HepG2 (cell line): Measurements from ENCODE around the gene NCMAP. TPM values are rescaled to one million over a fixed set of nuclear protein-coding genes. Genes with fewer than 3 reads are reported as not detected.

Experiments
- ARID2 ChIP-seq: sonication (generic); formaldehyde crosslinking; IDR thresholded peaks from 2 replicates; pipeline ENCODE4 v1.8.1; 2022; ENCODE audit warnings: mild to moderate bottlenecking, missing genetic modification reagents, borderline replicate concordance
- CREB1 ChIP-seq, 2 experiments: fragments of 450-650 bp in 1 of 2; IDR thresholded peaks; 2 replicates each; pipeline ENCODE4 v1.6.1; 2016 to 2017; ENCODE audit warnings: control low read depth in 1 of 2, mild to moderate bottlenecking in 1 of 2, missing compliant biosample characterization in 1 of 2, missing genetic modification characterization in 1 of 2
- ELF3 ChIP-seq: IDR thresholded peaks from 2 replicates; pipeline ENCODE4 v1.6.1; 2016; ENCODE audit warnings: missing genetic modification reagents, missing compliant biosample characterization
- HNRNPK ChIP-seq: fragments of 200-400 bp; formaldehyde crosslinking; IDR thresholded peaks from 2 replicates; pipeline ENCODE4 v1.6.1; 2018; ENCODE audit warnings: low read length, low read depth, moderate library complexity, mild to moderate bottlenecking; ENCODE audit not compliant: poor library complexity, severe bottlenecking
- JARID2 ChIP-seq: sonication (generic); formaldehyde crosslinking; IDR thresholded peaks from 2 replicates; pipeline ENCODE4 v1.8.1; 2023; ENCODE audit warnings: missing genetic modification reagents, inconsistent platforms; ENCODE audit not compliant: insufficient replicate concordance
- KAT8 ChIP-seq: IDR thresholded peaks from 2 replicates; pipeline ENCODE4 v1.6.1; 2016; ENCODE audit warnings: missing genetic modification reagents, missing compliant biosample characterization
- KLF13 ChIP-seq: sonication (generic); formaldehyde crosslinking; IDR thresholded peaks from 2 replicates; pipeline ENCODE4 v1.4.0; 2020; ENCODE audit warnings: mild to moderate bottlenecking, missing genetic modification reagents
- MATR3 ChIP-seq: sonication (generic); formaldehyde crosslinking; IDR thresholded peaks from 2 replicates; pipeline ENCODE4 v1.4.0; 2020; ENCODE audit warnings: missing genetic modification reagents
- NFE2L2 ChIP-seq: fragments of 150-350 bp; IDR thresholded peaks from 2 replicates; pipeline ENCODE4 v1.6.1; 2014; ENCODE audit warnings: low read length
- NR3C1 ChIP-seq: sonication (generic); formaldehyde crosslinking; IDR thresholded peaks from 2 replicates; pipeline ENCODE4 v1.4.0; 2020; ENCODE audit warnings: missing genetic modification reagents
- PHF5A ChIP-seq: IDR thresholded peaks from one replicate; pipeline ENCODE4 v1.6.1; 2018; ENCODE audit warnings: low read depth, missing genetic modification reagents; ENCODE audit not compliant: unreplicated experiment
- POLR2A ChIP-seq, 2 experiments: IDR thresholded peaks; 2 replicates each; pipeline ENCODE4 v1.6.1; 2011; ENCODE audit warnings: low read depth in 2 of 2, low read length in 2 of 2, mild to moderate bottlenecking in 1 of 2, moderate library complexity in 1 of 2; ENCODE audit not compliant: insufficient read depth in 1 of 2
- RXRB ChIP-seq: IDR thresholded peaks from 2 replicates; pipeline ENCODE4 v1.6.1; 2016; ENCODE audit warnings: borderline replicate concordance, missing genetic modification reagents, missing compliant biosample characterization
- TEAD3 ChIP-seq: optimal IDR thresholded peaks from 2 replicates; pipeline ENCODE3; 2016; ENCODE audit warnings: borderline replicate concordance
- TMF1 ChIP-seq: sonication (generic); formaldehyde crosslinking; IDR thresholded peaks from 2 replicates; pipeline ENCODE4 v1.8.1; 2022; ENCODE audit warnings: low read depth, missing genetic modification reagents
- ZBTB1 ChIP-seq: sonication (generic); formaldehyde crosslinking; IDR thresholded peaks from 2 replicates; pipeline ENCODE4 v1.4.0; 2020; ENCODE audit warnings: missing genetic modification reagents, borderline replicate concordance
- ZFP41 ChIP-seq: sonication (generic); formaldehyde crosslinking; IDR thresholded peaks from 2 replicates; pipeline ENCODE4 v1.4.0; 2020; ENCODE audit warnings: mild to moderate bottlenecking, missing genetic modification reagents, borderline replicate concordance
- ZFP90 ChIP-seq: sonication (generic); formaldehyde crosslinking; IDR thresholded peaks from 2 replicates; pipeline ENCODE4 v1.8.0; 2022; ENCODE audit warnings: missing genetic modification reagents, mild to moderate bottlenecking, inconsistent platforms, borderline replicate concordance
- ZMYM2 ChIP-seq: sonication (generic); formaldehyde crosslinking; IDR thresholded peaks from 2 replicates; pipeline ENCODE4 v1.8.0; 2022; ENCODE audit warnings: mild to moderate bottlenecking, missing genetic modification reagents
- ZNF232 ChIP-seq: sonication (generic); formaldehyde crosslinking; IDR thresholded peaks from 2 replicates; pipeline ENCODE4 v1.4.0; 2020; ENCODE audit warnings: missing genetic modification reagents, borderline replicate concordance
- ZNF234 ChIP-seq: sonication (generic); formaldehyde crosslinking; conservative IDR thresholded peaks from 2 replicates; pipeline ENCODE4 v1.5.1; 2020; ENCODE audit warnings: mild to moderate bottlenecking, missing genetic modification reagents
- ZNF280B ChIP-seq: sonication (generic); formaldehyde crosslinking; IDR thresholded peaks from 2 replicates; pipeline ENCODE4 v1.5.0; 2020; ENCODE audit warnings: missing genetic modification reagents, mild to moderate bottlenecking, borderline replicate concordance
- ZNF333 ChIP-seq: sonication (generic); formaldehyde crosslinking; IDR thresholded peaks from 2 replicates; pipeline ENCODE4 v1.4.0; 2020; ENCODE audit warnings: mild to moderate bottlenecking, missing genetic modification reagents, borderline replicate concordance
- ZNF576 ChIP-seq: sonication (generic); formaldehyde crosslinking; IDR thresholded peaks from 2 replicates; pipeline ENCODE4 v1.4.0; 2020; ENCODE audit warnings: mild to moderate bottlenecking, missing genetic modification reagents
- ZNF580 ChIP-seq: IDR thresholded peaks from 2 replicates; pipeline ENCODE4 v1.6.1; 2016; ENCODE audit warnings: low read depth, borderline replicate concordance
- ZNF7 ChIP-seq: IDR thresholded peaks from 2 replicates; pipeline ENCODE4 v1.6.1; 2016; ENCODE audit warnings: missing biosample characterization, missing genetic modification reagents
- ZSCAN12 ChIP-seq: sonication (generic); formaldehyde crosslinking; IDR thresholded peaks from 2 replicates; pipeline ENCODE4 v1.9.0; 2021; ENCODE audit warnings: mild to moderate bottlenecking, missing genetic modification reagents
- ZXDC ChIP-seq: sonication (generic); formaldehyde crosslinking; IDR thresholded peaks from 2 replicates; pipeline ENCODE4 v1.5.0; 2020; ENCODE audit warnings: mild to moderate bottlenecking, missing genetic modification reagents
- polyA plus RNA-seq, 8 experiments: library from polyadenylated mRNA; depleted of rRNA in 3 of 8; stranded (reverse) in 7 of 8; unstranded in 1 of 8; fragments of >200 nt; fragmentation: Illumina TruSeq in 4 of 8; extraction: Trizol in 4 of 8; gene quantifications; 2 replicates each; pipeline versions ENCODE4 v1.2.1 to v1.2.3, GENCODE V29; 2011 to 2016; ENCODE audit warnings: low read depth in 4 of 8, missing spikeins in 1 of 8, mixed read lengths in 1 of 8; ENCODE audit not compliant: insufficient read depth in 1 of 8
- total RNA-seq, 5 experiments: library from RNA; depleted of rRNA; stranded (reverse); fragments of >200 nt; fragmentation: Illumina TruSeq; extraction: Trizol; gene quantifications; 2 replicates each; pipeline ENCODE4 v1.2.3, GENCODE V29; 2016; ENCODE audit warnings: low read depth in 1 of 5

NCMAP gene
- total and polyA plus RNA-seq, 2 of the 13 experiments (the other 11 are each of a cell fraction or from before 2014, with no cell fraction given) = 2.7 to 20.0 TPM

- TF ChIP-seq ZNF576 (CRISPR knock-in tag) = no peak
- TF ChIP-seq KLF13 (CRISPR knock-in tag) = no peak
- TF ChIP-seq MATR3 (CRISPR knock-in tag) = no peak
- TF ChIP-seq ARID2 (CRISPR knock-in tag) = peak; percentile 24; the same call in 1 of the 2 replicates
- no peak for TF ChIP-seq NFE2L2
- TF ChIP-seq JARID2 (CRISPR knock-in tag) = peak; percentile 44
- TF ChIP-seq ZFP41 (CRISPR knock-in tag) = no peak
- no peak for TF ChIP-seq ZNF7 (CRISPR knock-in tag)
- peak; percentile 59; the same call in 1 of the 2 replicates for TF ChIP-seq ZNF580 (CRISPR knock-in tag)
- TF ChIP-seq ZNF280B (CRISPR knock-in tag) = peak; percentile 62; the same call in 1 of the 2 replicates
- TF ChIP-seq PHF5A (CRISPR knock-in tag) = no peak
- TF ChIP-seq HNRNPK = peak; percentile 19
- TF ChIP-seq POLR2A (IDR thresholded peaks at IDR 0.05; ENCODE audit: insufficient read depth in 1 of 2, low read depth in 2 of 2, low read length in 2 of 2) = no peak
- 0 out of 2 replicates have a peak, but pooled peaks have one; percentile 47 for TF ChIP-seq ZNF232 (CRISPR knock-in tag)
- TF ChIP-seq TMF1 (CRISPR knock-in tag) = no peak
- no peak for TF ChIP-seq ZNF234 (CRISPR knock-in tag)
- peak; percentile 91 for TF ChIP-seq ZMYM2 (CRISPR knock-in tag)
- TF ChIP-seq ZSCAN12 (CRISPR knock-in tag) = peak; percentile 68; the same call in 1 of the 2 replicates
- TF ChIP-seq RXRB (CRISPR knock-in tag) = peak; percentile 90
- peak; percentile 96 for TF ChIP-seq ELF3 (CRISPR knock-in tag)
- TF ChIP-seq TEAD3 (CRISPR knock-in tag) = peak; percentile 91
- peak; percentile 82 for TF ChIP-seq KAT8 (CRISPR knock-in tag)
- no peak for TF ChIP-seq ZNF333 (CRISPR knock-in tag)
- no peak for TF ChIP-seq ZBTB1 (CRISPR knock-in tag)
- TF ChIP-seq CREB1 (IDR thresholded peaks at IDR 0.05) = peak; percentile 43
- peak; percentile 84 for TF ChIP-seq CREB1 (CRISPR knock-in tag; IDR thresholded peaks at IDR 0.05)
- no peak for TF ChIP-seq ZXDC (CRISPR knock-in tag)
- no peak for TF ChIP-seq NR3C1
- peak; percentile 64; the same call in 1 of the 2 replicates for TF ChIP-seq ZFP90 (CRISPR knock-in tag)
Observed at GRCh38 chr1:24567792-24568388, 12.0 kb downstream of the NCMAP start (continued).
